ENCODE results near the gene EDEM1.

The EDEM1 gene

GRCh38 chr3:5190147-5190791 lies 2.8 kb downstream of the EDEM1 start:
- Histone ChIP-seq H3K9me3 (ENCODE audit: insufficient read depth, low read length) (no peaks in the 10 kb centered on the region), H4K20me1 (ENCODE audit: low read depth, low read length) (peaks cover 22% of the 10 kb centered on the region), H3K27ac (ENCODE audit: low read depth, low read length) (peak overlapping the region; percentile 88), H3K27me3 (ENCODE audit: low read length) (no peaks in the 10 kb centered on the region), H3K79me2 (ENCODE audit: insufficient read depth, low read length) (peaks cover 78% of the 10 kb centered on the region), H3F3A (ENCODE audit: insufficient read depth) (peaks cover 46% of the 10 kb centered on the region), H3K36me3 (ENCODE audit: low read length) (peaks cover 25% of the 10 kb centered on the region), H3K9me2 (replicated peaks; ENCODE audit: insufficient read depth, low read length) (no peaks in the 10 kb centered on the region), H3K4me2 (ENCODE audit: low read depth, low read length, poor library complexity, severe bottlenecking) (peak overlapping the region; percentile 97), H3K9ac (ENCODE audit: low read length) (peak overlapping the region; percentile 99), H3K4me3 (ENCODE audit: insufficient read depth, low read length, poor library complexity, severe bottlenecking) (peak overlapping the region; percentile 95), H2AFZ (ENCODE audit: low read depth, low read length, severe bottlenecking) (no peak overlapping the region)
- TF ChIP-seq CTCF (IDR thresholded peaks at IDR 0.05; ENCODE audit: insufficient read depth, low read length, poor library complexity, severe bottlenecking), result no peak
- no peak for TF ChIP-seq EZH2phosphoT487 (conservative IDR thresholded peaks at IDR 0.05; ENCODE audit: low read length)

GRCh38 chr3:5191555-5192304 lies 4.2 kb downstream of the EDEM1 start:
- Histone ChIP-seq H4K20me1 (ENCODE audit: low read depth, low read length) (peaks cover 22% of the 10 kb centered on the region), H2AFZ (ENCODE audit: low read depth, low read length, severe bottlenecking) (no peak overlapping the region), H3K79me2 (ENCODE audit: insufficient read depth, low read length) (peaks cover 93% of the 10 kb centered on the region), H3F3A (ENCODE audit: insufficient read depth) (peaks cover 46% of the 10 kb centered on the region), H3K9ac (ENCODE audit: low read length) (peak overlapping the region; percentile 99), H3K9me2 (replicated peaks; ENCODE audit: insufficient read depth, low read length) (no peaks in the 10 kb centered on the region), H3K36me3 (ENCODE audit: low read length) (peaks cover 26% of the 10 kb centered on the region), H3K4me3 (ENCODE audit: insufficient read depth, low read length, poor library complexity, severe bottlenecking) (peak overlapping the region; percentile 95), H3K4me2 (ENCODE audit: low read depth, low read length, poor library complexity, severe bottlenecking) (peak overlapping the region; percentile 97), H3K9me3 (ENCODE audit: insufficient read depth, low read length) (no peaks in the 10 kb centered on the region), H3K27me3 (ENCODE audit: low read length) (no peaks in the 10 kb centered on the region), H3K27ac (ENCODE audit: low read depth, low read length) (peak overlapping the region; percentile 88)
- TF ChIP-seq CTCF (IDR thresholded peaks at IDR 0.05; ENCODE audit: insufficient read depth, low read length, poor library complexity, severe bottlenecking), result no peak
- no peak for TF ChIP-seq EZH2phosphoT487 (conservative IDR thresholded peaks at IDR 0.05; ENCODE audit: low read length)

DNA sequence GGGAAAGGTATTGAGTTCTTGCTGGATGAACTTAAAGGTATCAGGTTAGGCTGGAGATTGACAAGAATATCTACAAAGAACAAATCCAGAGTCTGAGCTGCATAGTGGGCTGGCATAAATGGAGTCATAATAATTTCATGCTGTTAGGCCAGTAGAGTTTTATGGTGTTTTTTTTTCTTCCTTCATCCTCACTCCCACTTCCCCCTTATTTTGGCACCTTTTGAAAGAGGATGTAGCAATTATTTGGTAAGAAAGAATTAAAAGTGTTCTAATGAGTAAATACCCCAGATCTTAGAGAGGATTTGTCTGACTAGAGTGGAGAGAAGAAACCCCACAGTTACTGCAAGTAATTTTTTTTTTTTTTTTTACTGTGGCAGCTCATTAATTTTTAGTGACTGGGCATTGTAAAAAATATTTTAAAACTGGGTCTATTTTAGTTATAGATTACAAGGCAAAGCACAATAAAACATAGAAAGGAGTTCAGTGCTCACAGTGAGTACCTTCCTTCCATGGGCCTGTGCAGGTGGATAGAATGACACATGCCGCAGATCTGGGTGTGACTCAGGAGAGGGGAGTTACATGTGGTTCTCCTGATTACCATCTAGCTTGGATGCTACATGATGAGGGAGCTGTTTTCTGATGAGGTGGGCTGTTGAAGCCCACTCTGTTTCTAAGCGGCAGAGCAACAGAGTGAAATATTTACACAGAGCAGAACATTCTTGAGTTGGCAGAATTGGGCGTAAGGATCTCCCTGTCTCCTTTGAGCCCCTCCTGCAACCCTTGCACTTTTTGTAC lies 5.3 kb downstream of the EDEM1 start:
- no peaks in the 10 kb centered on the region for H3K9me3 ChIP-seq (ENCODE audit: insufficient read depth, low read length)
- peak overlapping the region; percentile 99 for H3K9ac ChIP-seq (ENCODE audit: low read length)
- H3K4me2 ChIP-seq (ENCODE audit: low read depth, low read length, poor library complexity, severe bottlenecking), result peak overlapping the region; percentile 97
- no peaks in the 10 kb centered on the region for H3K27me3 ChIP-seq (ENCODE audit: low read length)
- peaks cover 22% of the 10 kb centered on the region for H4K20me1 ChIP-seq (ENCODE audit: low read depth, low read length)
- no peak overlapping the region for H2AFZ ChIP-seq (ENCODE audit: low read depth, low read length, severe bottlenecking)
- H3F3A ChIP-seq (ENCODE audit: insufficient read depth), result peaks cover 57% of the 10 kb centered on the region
- no peak for TF ChIP-seq CTCF (IDR thresholded peaks at IDR 0.05; ENCODE audit: insufficient read depth, low read length, poor library complexity, severe bottlenecking)
- TF ChIP-seq EZH2phosphoT487 (conservative IDR thresholded peaks at IDR 0.05; ENCODE audit: low read length), result no peak
- peaks cover 26% of the 10 kb centered on the region for H3K36me3 ChIP-seq (ENCODE audit: low read length)
- H3K4me3 ChIP-seq (ENCODE audit: insufficient read depth, low read length, poor library complexity, severe bottlenecking), result peak overlapping the region; percentile 95
- no peaks in the 10 kb centered on the region for H3K9me2 ChIP-seq (replicated peaks; ENCODE audit: insufficient read depth, low read length)
- H3K27ac ChIP-seq (ENCODE audit: low read depth, low read length), result peak overlapping the region; percentile 88
- peaks cover 100% of the 10 kb centered on the region for H3K79me2 ChIP-seq (ENCODE audit: insufficient read depth, low read length)
